Right forelimb (tissue), 1 donor: ENCODE results near the gene C1orf159.
"Not testable (repeated sequence)": the region's sequence is repeated elsewhere in the genome, so short reads cannot be mapped to it uniquely, and the experiment has no call there.

Experiments
- DNase-seq: peaks from one replicate; pipeline ENCODE4 v3.0.0-alpha.2; 2018

Gene C1orf159

DNA sequence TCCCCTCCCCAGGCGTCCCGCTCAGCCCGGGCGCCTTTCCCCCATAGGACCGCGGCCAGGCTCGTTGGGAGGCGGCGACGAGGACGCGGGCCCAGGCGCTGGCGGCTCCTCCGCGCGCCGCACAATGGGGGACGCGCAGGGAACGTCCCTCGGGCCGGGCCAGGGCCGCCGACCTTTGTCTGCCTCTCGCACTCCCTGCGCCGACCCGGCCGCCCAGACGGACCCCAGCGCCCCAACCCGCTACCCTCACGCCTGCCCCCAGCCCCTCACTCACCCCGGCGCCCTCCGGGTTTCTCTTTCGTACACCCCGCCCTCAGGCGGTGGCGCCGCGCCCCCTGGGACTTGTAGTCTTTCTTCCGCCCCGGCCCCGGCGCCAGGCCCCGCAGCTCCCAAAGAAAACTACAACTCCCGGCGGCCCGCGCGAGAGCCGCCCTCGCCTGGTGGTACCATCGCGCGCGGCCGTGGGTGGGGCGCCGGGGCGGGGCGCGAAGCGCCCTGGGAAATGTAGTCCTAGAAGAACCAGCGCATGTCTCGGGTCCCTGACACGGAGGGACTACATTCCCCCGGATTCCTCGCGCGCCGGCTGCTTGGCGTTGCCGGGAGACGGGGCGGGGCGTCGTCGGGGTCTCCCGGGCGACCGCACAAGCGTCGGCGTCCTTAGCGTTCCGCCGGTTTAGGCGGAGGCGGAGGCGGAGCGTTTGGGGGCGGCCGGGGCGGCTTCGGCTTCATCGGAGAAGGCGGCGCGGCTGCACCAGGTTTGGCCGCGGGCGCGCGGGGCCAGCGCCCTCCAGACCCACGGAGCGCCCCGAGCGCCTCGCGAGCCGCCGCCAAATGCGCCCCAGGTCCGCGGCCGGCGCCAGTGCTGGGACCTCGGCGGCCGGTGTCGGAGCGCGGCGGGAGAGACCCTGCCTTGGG lies at the start of gene C1orf159:
Gene C1orf159 (minus strand): TSS at position 304 of the 915 bp plus-strand sequence. CDS start 24,546 bp downstream, outside the sequence.
- DNase-seq: peak; percentile 99

DNA sequence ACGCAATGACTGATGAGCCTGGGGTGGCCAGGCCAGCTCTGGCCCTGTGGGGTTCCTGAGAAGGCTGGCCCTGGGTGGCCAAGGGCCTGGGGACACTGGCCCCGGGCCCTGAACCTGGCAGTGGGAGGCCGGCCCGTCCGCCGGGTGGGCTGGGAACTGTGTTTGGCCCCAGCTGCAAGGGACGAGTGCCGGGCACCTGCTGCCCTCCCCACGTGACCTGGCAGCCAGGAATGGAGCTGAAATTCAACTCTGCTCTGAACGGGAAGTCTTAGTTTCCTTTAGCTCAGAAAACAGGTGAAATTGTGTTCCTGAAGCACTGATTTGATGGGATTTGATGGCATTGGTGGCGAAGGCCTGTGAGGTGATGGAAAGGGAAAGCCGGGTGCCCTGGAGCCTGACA lies 49.6 kb upstream of the C1orf159 start:
- DNase-seq: no peak

DNA sequence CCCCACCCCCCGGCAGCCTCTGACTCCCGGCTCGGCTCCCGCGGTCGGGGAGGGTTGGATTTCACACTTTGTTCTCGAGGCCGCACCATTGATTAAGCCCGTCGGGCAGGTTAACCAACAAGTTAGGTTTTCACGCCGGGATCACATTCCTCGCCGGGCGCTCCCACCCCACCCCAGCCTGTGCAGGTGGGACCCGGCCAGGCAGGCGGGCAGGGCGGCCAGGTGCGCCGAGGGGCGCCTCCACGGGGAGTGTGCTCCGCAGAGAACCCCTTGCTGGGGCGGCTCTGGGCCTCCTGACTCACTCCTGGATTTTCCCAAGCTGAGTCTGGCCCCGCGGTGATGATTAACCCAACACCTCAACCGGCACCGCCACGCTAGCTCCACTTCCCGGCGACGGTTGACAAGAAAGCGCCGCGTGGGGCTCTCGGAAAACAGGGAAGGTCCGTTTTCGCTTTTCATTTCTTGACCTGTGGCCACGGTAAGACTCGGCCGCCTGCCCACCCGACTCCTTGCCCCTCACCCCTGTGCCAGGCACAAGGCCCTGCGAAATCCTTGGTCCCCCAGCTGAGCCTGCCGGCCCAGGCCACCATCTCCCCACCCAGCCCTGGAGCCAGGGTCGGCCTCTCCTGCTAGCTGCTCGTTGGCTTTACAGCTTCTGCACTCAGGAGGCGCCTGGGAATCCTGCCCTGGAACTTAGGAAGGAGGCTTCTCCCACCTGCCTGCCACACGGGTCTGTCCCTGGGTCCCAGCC lies 49.0 kb upstream of the C1orf159 start:
- no peak for DNase-seq

DNA sequence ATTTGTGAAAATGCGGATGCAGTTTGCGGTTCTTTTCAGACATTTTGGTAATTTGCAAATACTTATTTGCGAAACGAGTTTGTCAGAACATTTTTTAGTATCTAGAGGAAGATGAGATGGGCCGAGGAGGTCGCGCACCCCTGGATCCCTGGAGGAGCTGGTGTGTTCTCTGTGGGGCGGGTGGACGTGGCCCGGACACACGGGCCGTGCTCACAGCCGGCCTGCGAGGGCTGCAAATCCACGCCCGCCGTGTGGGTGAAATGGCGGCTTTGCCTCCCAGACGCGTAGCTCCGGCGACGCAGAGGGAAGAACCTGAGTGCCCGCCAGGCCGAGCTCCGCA lies 48.4 kb upstream of the C1orf159 start:
- DNase-seq: no peak

DNA sequence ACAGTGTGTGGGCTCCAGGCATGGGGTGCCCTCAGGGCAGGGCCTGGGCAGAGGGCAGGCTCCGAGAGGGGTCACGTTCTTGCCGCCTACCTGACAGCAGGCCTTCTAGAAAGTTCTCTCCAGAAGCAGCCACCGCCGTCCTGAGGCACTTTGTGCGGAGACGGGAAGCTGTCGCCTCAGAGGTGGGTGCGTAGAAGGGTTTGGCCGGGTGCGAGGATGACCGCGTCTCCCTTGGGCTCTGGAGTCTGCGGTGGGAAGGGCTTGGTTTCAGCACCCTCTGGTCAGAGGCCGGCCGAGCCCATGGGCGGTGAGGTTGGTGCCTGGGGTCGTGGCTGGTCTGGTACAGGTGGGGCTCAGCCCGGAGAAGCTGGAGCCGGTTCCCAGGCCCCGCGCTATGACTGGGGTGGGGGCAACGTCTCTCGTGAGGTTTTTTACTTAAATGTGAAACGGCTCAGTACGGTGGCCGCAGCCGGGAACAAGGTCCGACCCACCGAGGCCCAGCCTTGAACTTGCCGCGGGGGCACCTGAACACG lies 47.7 kb upstream of the C1orf159 start:
- no peak for DNase-seq

DNA sequence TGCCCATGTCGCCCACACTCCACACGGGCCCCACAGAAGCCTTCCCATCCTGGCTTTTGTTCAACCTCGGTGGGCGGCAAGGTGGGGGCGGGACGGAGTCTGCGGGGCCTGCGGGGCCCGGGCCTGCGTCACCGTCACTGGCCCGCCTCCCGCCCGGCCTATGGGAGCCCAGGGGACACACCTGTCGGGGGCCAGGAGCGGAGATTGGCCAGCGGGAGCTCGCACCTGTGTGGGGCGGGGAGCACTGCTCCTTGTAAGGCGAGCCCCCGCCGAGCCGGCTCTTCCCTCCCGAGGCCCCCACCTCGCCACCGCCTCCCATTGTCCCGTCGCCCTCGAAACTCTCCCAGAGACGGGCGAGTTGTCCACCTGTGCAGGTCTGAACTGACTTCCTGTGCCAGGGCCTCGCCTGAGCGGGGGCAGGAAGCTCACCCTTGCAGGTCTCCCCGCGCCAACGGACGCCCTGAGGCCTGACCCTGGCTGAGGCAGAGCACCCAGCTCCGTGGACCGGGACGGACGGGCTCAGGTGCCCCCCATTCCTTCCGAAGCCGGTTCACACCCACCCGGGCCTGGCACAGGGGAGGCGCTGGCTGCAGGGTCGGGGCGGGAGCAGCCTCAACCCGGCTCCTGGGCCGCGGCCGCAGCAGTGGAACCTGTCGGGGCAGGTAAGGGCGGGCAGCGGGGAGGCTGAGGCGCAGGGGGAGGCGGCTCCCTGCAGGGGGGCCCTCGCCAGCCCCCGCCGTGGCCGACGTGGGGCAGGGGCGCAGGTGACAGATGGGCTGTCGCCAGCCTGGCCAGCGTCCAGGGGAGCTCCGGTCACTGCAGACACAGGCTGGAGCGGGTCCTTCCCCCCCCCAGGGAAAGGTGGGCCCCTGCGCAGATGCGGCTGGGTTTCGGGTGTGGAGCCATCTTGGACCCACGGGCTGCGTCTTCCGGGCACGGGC lies 47.0 kb upstream of the C1orf159 start:
- DNase-seq: no peak

DNA sequence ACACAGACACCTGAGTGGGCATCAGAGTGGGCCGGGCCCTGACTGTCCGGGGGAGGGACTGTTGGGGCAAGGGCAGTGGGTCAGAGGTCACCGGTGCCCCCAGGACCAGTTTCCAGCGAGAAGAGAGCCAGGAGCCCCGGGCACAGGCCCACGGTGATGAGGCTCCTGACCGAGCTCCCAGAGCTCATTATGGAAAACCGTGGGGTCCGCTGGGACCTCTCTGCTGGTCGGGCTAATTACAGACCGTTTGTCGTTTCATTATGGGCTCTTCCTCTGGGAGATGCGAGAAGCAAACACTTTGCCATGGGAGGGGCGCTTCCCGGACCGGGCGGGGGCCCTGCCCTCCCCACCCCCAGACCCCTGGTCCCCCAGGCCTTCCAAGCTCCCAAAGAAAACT lies 45.8 kb upstream of the C1orf159 start:
- no peak for DNase-seq

DNA sequence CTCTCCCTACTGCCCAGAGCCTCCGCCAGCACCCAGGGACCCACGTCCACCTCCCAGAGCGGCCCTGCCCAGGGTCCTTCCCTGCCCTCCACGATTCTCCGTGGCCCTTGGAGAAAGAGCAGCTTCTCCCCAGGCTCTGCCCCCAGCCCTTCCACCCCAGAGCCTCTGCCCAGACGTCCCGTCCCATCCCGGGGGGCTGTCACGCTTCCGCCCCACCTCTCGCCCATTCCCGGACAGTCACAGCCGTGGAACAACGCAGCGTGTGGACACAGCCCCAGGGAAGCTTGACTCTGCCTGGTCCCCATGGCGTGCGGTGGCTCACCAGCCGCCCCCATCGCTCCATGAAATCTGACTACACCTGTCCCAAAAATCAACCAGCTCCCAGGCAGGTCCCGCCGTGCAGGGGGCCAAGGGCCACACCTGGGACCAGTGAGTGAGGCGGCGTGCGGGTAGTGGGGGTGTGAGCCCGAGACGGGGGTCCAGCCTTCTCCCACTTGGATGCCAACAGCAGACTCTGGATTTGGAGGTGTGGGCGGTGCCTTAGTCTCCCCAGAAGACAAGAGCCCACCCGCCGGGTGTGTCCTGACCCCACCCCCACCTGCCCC lies 45.3 kb upstream of the C1orf159 start:
- DNase-seq: no peak

DNA sequence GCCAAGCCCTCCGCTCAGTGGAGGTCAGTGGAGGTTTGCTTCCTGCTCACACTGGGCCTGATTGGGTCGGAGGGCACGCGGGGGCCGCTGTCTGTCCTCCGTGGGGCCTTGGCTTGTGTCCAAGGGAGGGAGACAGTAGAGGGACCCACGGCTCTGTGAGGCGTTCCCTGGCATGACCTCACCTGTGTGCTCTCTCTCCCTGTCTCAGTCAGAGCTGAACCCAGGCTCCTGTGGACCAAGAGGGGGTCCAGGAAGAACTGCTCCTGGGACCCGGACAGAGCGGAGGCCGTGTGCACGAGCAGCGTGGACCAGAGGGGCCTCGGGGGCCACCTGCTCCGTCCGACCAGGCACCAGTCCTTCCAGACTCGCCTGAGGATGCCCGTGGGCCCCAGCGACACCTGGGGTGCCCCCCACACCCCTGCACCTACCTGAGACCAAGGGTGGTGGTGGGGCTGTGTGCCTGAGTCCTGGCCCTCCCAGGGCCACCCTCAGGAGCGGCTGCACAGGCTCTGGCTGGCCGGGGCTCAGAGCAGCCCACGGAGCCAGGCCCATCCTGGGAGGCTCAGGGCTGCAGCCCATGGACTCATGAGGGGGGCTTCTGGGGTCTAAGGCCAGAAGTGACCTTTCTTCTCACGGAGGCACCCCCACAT lies 44.5 kb upstream of the C1orf159 start:
- DNase-seq: no peak

DNA sequence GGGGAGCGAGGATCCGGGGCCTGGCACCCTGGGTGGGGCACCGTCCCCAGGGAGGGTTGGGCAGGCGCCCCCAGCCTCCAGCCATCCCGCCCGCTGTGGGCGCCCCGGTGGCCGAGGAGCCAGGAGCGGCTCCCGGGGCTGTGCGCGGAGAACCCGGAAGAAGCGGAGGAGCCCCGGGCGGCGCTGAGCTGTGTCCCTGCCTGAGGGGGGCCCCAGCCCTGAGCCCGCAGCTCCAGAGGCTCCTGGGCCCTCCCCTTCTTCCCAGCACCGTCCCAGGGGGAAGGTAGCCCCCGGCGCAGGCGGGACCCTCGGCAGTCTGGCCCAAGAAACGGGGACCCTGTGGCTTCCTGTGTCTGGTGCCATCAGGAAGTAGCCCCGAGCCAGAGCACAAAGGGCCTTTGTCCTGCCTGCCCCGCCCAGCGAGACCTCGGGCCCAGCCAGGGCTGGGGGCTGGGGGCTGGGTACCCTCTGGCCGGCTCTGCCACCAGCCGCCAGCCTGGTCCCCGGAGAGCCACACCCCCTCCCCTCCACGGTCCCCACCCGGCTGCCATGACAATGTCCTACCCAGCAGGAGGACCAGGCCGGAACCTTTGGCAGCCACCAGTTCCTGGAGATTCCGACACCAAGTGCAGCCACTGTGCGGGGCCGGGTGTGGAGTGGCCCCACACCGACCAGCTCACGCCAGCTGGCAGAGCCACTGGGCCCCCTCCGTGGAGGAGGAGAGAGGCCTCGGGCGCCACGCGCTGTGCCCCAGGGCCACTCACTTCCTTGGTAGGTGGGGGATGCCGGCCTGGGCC lies 42.2 kb upstream of the C1orf159 start:
- peak; percentile 74 for DNase-seq

DNA sequence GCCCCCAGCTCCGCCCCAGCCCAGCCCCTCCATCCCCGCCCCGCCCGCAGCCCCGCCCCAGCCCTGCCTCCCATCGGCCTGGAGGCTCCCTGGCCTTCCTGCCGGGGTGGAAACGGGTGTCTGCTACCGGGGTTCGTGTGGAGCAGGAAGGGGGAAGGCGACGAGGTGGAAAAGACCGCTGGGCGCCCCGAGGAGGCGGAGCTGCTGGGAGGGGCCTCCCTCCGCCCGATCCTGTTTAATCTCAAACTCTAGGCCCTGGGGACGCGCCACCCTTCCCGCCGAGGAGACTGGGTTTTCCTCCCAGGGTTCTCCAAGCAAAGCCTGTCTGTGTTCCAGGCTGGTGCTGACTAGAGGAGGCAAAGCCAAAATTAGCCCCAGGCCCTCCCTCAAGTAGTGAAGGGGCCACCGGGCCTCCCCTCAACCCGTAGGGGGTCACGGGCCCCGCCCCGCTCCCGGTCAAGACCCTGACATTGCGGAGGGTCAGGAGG lies 41.6 kb upstream of the C1orf159 start:
- DNase-seq: peak; percentile 79

DNA sequence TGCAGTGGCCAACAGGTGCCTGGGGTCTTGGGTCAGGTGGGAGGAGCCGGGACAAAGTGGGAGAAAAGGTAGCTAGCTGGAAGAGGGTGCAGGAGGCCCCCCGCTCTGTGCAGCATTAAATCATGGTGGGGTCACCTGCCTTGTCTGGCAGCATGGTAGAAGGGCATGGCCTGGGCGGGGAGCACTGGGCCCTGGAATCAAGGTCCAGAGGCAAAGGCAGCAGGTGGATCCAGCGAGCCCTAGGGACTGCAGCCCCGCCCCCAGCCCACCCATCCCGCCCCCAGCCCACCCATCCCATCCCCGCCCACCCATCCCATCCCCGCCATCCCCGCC lies 41.1 kb upstream of the C1orf159 start:
- no peak for DNase-seq

DNA sequence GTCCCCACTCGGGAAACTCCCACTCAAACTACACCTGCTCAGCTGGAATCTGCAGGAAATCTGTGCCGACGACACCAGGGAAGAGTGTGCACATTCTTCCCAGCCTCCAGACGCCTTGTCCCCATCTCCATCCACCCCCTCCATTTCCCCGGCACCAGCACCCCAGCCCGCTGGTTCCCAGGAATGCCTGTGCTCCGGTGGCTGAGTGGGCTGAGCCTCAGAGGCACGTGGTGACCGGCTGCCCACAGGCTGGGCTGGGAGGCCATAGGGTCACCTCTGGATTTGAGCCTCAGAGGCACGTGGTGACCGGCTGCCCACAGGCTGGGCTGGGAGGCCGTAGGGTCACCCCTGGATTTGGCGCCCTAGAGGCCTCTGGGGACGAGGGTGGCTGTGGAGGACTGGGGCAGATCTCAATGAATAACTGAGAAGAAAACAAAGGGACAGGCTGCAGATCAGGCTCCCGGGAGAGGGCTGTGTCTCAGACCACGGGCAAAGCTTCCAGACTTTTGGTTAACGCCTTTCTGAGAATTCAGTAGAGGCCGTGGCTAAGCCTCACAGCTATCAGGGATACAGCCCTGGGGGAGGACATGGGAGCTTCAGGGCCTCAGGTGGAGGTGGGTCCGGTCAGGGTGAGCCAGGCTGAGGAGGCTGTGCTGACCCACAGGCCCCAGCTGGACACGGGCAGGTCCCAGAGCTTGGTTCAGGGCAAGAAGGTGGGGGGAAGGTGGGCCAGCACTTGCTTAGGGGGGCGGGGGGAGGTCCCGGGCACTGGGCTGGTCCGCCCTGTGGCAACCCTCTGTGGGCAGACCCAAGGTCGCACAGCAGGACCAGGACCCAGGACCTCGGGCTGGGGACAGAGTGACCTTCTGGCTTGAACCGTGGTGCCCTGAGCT lies 40.5 kb upstream of the C1orf159 start:
- no peak for DNase-seq

DNA sequence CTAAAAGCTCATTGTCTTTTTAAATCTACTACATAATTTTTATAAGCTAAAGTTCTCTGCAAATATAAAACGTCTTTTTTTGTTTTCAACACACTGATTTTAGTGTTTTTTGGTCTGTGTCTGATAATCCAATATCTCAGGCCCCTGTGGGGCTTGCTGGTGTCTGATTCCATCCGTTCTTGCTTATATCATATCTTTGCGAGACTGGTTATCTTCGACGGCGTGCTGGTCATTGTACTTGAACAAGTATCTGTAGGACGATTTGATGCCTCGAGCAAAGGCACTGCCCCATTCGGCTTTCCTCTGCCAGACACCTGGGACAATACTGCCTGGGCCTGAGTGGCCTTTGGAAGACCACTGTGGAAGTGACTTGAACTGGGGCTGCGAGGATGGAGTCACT lies 39.4 kb upstream of the C1orf159 start:
- DNase-seq: no peak

DNA sequence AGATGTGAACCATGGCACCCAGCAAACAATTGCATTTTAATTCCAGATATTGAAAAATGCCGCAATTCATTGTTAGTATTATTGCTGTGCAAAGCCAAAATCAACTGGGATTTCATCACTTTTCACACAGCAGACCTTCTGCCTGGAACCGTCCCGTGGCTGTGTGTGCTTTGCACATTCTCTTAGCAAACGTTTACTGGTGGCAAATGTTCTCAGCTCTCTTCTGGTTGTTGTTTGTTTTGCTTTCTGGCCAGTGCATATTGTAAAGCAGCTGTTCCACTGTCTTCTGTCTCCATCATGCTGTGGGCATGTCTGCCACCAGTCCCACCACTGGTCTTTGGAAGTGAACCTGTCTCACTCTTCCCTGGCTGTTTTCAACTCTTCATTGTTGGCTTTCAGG lies 38.0 kb upstream of the C1orf159 start:
- DNase-seq: no peak

DNA sequence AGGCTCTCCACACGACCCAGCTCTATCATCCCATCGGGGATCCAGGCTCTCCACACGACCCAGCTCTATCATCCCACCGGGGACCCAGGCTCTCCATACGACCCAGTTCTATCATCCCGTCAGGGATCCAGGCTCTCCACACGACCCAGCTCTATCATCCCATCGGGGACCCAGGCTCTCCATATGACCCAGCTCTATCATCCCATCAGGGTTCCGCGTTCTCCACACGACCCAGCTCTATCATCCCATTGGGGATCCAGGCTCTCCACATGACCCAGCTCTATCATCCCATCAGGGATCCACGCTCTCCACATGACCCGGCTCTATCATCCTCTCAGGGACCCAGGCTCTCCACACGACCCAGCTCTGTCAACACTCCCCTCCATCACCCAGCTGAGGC lies 37.3 kb upstream of the C1orf159 start:
- not testable (repeated sequence) for DNase-seq

DNA sequence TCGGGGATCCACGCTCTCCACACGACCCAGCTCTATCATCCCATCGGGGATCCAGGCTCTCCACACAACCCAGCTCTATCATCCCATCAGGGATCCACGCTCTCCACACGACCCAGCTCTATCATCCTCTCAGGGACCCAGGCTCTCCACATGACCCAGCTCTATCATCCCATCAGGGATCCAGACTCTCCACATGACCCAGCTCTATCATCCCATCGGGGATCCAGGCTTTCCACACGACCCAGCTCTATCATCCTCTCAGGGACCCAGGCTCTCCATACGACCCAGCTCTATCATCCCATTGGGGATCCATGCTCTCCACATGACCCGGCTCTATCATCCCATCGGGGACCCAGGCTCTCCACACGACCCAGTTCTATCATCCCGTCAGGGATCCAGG lies 36.5 kb upstream of the C1orf159 start:
- DNase-seq: not testable (repeated sequence)

DNA sequence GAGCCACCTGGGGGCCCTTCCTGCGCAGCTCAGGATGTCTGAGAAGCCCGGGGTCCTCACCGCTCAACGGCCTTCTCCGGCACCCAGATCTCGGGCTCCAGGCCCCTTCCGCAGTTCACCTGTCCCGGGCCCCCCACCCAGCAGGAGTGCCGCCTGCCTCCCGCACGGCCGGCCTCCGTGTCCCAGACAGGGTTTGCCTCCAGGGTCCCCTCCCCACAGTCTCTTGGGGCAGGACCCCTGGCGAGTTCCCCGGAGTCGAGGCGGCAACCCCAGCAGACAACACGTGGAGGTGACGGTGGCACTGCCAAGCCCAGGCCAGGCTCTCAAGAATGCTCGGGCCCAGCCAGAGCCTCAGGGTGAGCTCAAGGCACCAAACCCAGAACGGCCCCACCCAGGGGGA lies 35.4 kb upstream of the C1orf159 start:
- DNase-seq: no peak

DNA sequence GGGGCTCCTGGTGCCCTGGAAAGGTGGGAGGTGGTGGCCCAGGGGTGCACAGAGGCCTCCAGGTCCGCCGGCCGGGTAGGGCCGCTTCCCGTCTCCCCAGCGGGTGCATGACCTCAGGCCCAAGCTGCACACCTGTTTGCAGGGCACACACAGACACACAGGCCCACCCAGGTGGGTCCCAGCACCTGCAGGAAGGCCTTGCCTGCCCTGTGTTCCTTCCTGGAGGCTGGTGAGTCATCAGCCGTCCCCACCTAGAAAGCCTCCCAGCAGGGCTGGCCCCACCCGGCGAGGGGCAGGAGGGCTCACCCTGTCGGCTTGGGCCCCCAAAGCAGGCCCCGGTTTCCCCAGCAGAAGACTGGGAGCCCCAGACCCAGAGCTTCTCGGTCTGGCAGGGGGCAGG lies 34.2 kb upstream of the C1orf159 start:
- no peak for DNase-seq

DNA sequence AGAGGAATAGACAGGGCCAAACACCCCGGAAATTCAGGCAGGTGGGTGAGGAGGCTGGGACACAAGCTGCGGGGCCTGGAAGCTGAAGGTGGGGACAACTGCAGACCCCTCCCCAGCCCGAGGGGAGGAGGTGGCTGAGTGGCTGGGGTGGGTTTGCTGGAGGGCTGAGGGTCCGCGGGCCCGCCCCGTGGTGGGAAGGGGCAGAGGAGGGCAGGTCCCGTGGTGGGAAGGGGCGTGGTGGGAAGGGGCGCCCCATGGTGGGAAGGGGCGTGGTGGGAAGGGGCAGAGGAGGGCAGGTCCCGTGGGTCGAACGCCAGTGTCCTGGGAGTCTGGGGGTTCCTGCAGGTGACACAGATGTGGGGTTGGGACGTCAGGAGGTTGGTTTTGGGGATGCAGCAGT lies 33.5 kb upstream of the C1orf159 start:
- no peak for DNase-seq
